Measurements from ENCODE around the gene SETD2. TPM values are rescaled to one million over a fixed set of nuclear protein-coding genes. Genes with fewer than 3 reads are reported as not detected.
"Not testable (repeated sequence)": the region's sequence is repeated elsewhere in the genome, so short reads cannot be mapped to it uniquely, and the experiment has no call there.

Gene SETD2
- total and polyA plus RNA-seq, 2 donors: 22.5 to 95.7 TPM

DNA sequence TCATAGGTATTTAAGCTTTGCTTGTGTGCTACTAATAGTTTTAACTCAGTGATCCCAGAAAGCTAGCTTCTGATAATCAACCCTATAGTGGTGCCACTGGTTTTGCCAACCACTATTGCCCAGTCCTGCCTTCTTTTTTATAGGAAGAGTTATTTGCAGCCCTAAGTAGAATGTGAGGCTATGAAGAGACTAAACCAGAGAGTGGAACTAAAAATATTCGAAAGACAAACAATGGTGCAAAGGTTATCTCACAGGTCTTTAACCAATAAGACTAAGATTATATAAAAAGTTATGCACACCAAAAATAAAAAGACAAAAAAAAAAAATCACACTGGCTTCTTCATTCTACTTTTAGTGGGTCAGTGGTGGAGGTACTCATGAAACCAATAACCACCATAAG is 98.9 kb downstream of the SETD2 start:
- Histone ChIP-seq H3K4me3 (ENCODE audit: low read depth, low read length) (no peak overlapping the region), H3K27ac (ENCODE audit: low read depth) (no peak overlapping the region), H3K36me3 (ENCODE audit: insufficient read depth) (peaks cover 4% of the 10 kb centered on the region), H3K4me1 (ENCODE audit: insufficient read depth) (no peaks in the 10 kb centered on the region)
- no peak for DNase-seq (ENCODE audit: extremely low spot score)
- WGBS: 89% methylated on average over 1 of the region's 1 CpG

DNA sequence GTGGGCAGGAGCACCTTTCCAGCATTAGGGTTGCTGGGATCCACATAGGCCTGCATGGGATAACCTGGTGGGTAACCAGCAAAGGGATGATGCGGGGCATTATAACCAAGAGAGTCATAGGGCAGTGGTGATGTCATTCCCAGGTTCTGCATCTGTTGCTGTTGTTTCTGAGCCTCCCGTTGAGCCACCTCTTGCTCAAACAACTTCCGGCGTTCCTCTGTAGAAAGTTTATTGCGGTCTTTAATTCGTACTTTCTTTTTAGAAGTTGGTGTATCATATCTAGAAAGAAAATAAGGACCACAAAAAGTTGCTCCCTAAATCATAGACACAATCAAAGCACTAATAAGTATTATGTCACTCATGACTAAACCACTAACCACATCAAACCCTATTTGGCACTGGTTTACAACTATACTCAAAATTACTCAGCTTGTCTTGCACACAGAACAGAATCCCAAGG is 106.7 kb downstream of the SETD2 start:
- DNase-seq (ENCODE audit: extremely low spot score): no peak
- H3K36me3 ChIP-seq (ENCODE audit: insufficient read depth): no peaks in the 10 kb centered on the region

GRCh38 chr3:47056705-47057104 is 107.2 kb downstream of the SETD2 start:
- Histone ChIP-seq H3K27ac (ENCODE audit: low read depth) (no peak overlapping the region), H3K36me3 (ENCODE audit: insufficient read depth) (no peaks in the 10 kb centered on the region), H3K4me3 (ENCODE audit: low read depth, low read length) (no peak overlapping the region), H3K4me1 (ENCODE audit: insufficient read depth) (no peaks in the 10 kb centered on the region)
- DNase-seq (ENCODE audit: extremely low spot score): no peak
- WGBS: 88% methylated on average over 3 of the region's 3 CpGs

More for the DNA sequence above, 106.7 kb downstream of the SETD2 start:
- Histone ChIP-seq H3K27ac (ENCODE audit: low read depth) (no peak overlapping the region), H3K4me1 (ENCODE audit: insufficient read depth) (no peaks in the 10 kb centered on the region), H3K4me3 (ENCODE audit: low read depth, low read length) (no peak overlapping the region)
- 92% methylated on average over 6 of the region's 6 CpGs for WGBS

- Histone ChIP-seq H3K36me3 (ENCODE audit: insufficient read depth) (no peaks in the 10 kb centered on the region), H3K4me3 (ENCODE audit: low read depth, low read length) (no peak overlapping the region), H3K27ac (ENCODE audit: low read depth) (no peak overlapping the region), H3K4me1 (ENCODE audit: insufficient read depth) (no peaks in the 10 kb centered on the region)
- no peak for DNase-seq (ENCODE audit: extremely low spot score)
Measured at GRCh38 chr3:47054412-47054811, 109.5 kb downstream of the SETD2 start.

DNA sequence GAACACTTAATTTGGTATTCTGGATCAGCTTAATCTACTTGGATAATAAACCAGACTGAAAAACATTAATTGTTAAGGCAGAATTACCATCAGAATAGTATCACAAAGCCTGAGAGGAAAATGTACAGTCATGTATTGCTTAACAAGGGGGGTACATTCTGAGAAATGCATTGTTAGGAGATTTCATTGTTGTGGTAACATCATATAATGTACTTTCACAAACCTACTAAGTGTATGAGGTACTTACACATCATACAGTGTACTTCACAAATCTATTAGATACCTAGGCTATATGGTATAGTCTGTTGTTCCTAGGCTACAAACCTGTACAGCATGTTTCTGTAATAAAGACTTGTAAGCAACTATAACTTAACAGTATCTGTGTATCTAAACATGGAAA is 116.2 kb downstream of the SETD2 start:
- Histone ChIP-seq H3K4me1 (ENCODE audit: insufficient read depth) (no peaks in the 10 kb centered on the region), H3K27ac (ENCODE audit: low read depth) (no peak overlapping the region), H3K36me3 (ENCODE audit: insufficient read depth) (peaks cover 2% of the 10 kb centered on the region), H3K4me3 (ENCODE audit: low read depth, low read length) (no peak overlapping the region)
- no peak for DNase-seq (ENCODE audit: extremely low spot score)

DNA sequence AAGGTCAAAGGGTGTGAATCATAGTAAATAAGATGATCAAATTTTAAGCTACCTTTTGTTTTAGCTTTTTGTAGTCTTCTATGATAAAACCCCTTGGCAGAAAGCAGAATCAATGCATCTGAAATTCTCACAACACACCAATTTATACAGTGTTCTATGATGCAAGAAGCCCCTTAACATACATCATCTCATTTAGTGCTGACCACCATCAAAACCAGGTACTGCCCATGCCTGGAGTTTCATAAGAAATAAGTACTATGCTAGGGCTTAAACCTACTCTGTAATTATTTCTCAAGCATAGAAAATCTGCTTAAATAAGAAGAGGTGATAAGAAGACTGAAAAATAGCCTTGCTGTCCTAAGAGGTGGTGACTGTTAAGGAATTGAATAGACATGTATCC is 116.8 kb downstream of the SETD2 start:
- Histone ChIP-seq H3K36me3 (ENCODE audit: insufficient read depth) (peaks cover 2% of the 10 kb centered on the region), H3K4me1 (ENCODE audit: insufficient read depth) (no peaks in the 10 kb centered on the region), H3K27ac (ENCODE audit: low read depth) (no peak overlapping the region), H3K4me3 (ENCODE audit: low read depth, low read length) (no peak overlapping the region)
- DNase-seq (ENCODE audit: extremely low spot score): no peak

- Histone ChIP-seq H3K4me1 (ENCODE audit: insufficient read depth) (no peaks in the 10 kb centered on the region), H3K36me3 (ENCODE audit: insufficient read depth) (peaks cover 7% of the 10 kb centered on the region)
- 77% methylated on average over 5 of the region's 5 CpGs for WGBS
Measured at GRCh38 chr3:47042231-47042791, 121.6 kb downstream of the SETD2 start.

DNA sequence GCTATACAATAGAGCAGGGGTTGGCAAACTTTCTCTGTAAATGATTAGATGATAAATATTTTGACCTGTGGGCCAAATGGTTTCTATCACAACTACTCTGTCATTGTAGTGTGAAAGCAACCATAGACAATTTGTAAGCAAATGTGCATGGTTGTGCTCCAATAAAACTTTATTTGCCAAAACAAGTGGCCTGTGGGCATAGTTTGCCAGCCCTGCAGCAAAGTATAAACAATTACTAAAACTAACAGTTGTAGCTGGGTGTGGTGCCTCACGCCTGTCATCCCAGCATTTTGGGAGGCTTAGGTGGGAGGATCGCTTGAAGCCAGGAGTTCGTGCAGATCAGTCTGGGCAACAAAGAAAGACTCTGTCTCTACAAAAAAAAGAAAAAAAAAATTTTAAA is 122.8 kb downstream of the SETD2 start:
- Histone ChIP-seq H3K27ac (ENCODE audit: low read depth) (no peak overlapping the region), H3K4me3 (ENCODE audit: low read depth, low read length) (no peak overlapping the region), H3K36me3 (ENCODE audit: insufficient read depth) (peaks cover 7% of the 10 kb centered on the region), H3K4me1 (ENCODE audit: insufficient read depth) (no peaks in the 10 kb centered on the region)
- 92% methylated on average over 3 of the region's 3 CpGs for WGBS
- no peak for DNase-seq (ENCODE audit: extremely low spot score)

More at GRCh38 chr3:47042231-47042791, 121.6 kb downstream of the SETD2 start:
- H3K27ac ChIP-seq (ENCODE audit: low read depth): no peak overlapping the region
- H3K4me3 ChIP-seq (ENCODE audit: low read depth, low read length): no peak overlapping the region
- DNase-seq (ENCODE audit: extremely low spot score): no peak

DNA sequence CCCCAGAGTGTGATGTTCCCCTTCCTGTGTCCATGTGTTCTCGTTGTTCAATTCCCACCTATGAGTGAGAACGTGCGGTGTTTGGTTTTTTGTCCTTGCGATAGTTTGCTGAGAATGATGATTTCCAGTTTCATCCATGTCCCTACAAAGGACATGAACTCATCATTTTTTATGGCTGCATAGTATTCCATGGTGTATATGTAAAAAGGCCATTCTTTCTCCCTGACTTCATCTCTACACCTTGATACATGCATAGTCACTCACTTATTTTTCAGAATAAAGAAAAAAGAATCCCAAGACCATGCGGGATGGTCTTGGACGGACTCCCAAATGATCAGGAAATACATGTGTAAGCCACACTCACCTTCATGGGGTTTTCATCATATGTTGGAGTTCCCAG is 126.6 kb downstream of the SETD2 start:
- H3K36me3 ChIP-seq (ENCODE audit: insufficient read depth); H3K4me1 ChIP-seq (ENCODE audit: insufficient read depth); DNase-seq (ENCODE audit: extremely low spot score); H3K27ac ChIP-seq (ENCODE audit: low read depth); H3K4me3 ChIP-seq (ENCODE audit: low read depth, low read length): not testable (repeated sequence)
- WGBS: 83% methylated on average over 6 of the region's 6 CpGs

- peaks cover 2% of the 10 kb centered on the region for H3K4me1 ChIP-seq (ENCODE audit: insufficient read depth)
- peaks cover 3% of the 10 kb centered on the region for H3K36me3 ChIP-seq (ENCODE audit: insufficient read depth)
- DNase-seq (ENCODE audit: extremely low spot score): no peak
- no peak overlapping the region for H3K4me3 ChIP-seq (ENCODE audit: low read depth, low read length)
- 41% methylated on average over 3 of the region's 3 CpGs for WGBS
- no peak overlapping the region for H3K27ac ChIP-seq (ENCODE audit: low read depth)
Measured at GRCh38 chr3:47036145-47036544, 127.8 kb downstream of the SETD2 start.

DNA sequence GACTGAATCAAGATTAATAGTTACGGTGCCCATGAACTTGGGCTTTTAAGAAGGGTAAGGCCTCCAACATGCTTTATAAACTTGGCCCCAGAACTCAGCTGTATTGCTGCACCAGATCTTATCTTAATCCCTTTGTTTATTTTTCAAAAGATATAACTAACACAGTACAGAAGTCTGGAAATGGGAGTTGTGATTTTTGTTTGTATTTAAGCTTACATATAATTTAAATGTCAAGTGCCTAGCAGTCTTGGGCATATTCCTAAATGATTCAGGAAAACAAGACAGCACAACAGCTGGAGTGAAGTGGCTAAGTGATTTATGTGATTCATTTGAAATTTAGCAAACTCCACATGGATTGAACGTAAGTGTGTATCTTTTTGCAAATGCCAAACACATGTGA is 128.3 kb downstream of the SETD2 start:
- WGBS: 32% methylated on average over 2 of the region's 2 CpGs
- DNase-seq (ENCODE audit: extremely low spot score): no peak
- Histone ChIP-seq H3K4me1 (ENCODE audit: insufficient read depth) (peaks cover 2% of the 10 kb centered on the region), H3K36me3 (ENCODE audit: insufficient read depth) (peaks cover 2% of the 10 kb centered on the region), H3K27ac (ENCODE audit: low read depth) (no peak overlapping the region), H3K4me3 (ENCODE audit: low read depth, low read length) (no peak overlapping the region)

- 58% methylated on average over 2 of the region's 2 CpGs for WGBS
- no peak for DNase-seq (ENCODE audit: extremely low spot score)
- Histone ChIP-seq H3K27ac (ENCODE audit: low read depth) (no peak overlapping the region), H3K36me3 (ENCODE audit: insufficient read depth) (no peaks in the 10 kb centered on the region), H3K4me1 (ENCODE audit: insufficient read depth) (peaks cover 2% of the 10 kb centered on the region), H3K4me3 (ENCODE audit: low read depth, low read length) (no peak overlapping the region)
Measured at GRCh38 chr3:47034868-47035489, 128.9 kb downstream of the SETD2 start.

DNA sequence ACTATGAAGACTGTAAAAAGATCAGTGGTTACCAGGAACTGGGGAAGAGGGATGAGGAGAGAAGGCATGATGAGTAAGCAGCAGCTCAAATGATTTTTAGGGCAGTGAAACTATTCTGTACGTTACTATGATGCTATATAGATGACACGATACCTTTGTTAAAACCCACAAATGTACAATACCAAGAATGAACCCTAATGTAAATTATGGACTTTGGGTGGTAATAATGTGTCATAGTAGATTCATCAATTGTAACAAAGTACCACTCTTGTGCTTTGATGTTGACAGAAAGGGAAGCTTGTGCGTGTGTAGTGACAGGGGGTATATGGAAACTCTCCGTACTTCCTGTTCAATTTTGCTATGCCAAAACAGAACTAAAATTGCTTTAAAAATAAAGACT is 132.9 kb downstream of the SETD2 start:
- H3K36me3 ChIP-seq (ENCODE audit: insufficient read depth); H3K4me3 ChIP-seq (ENCODE audit: low read depth, low read length); H3K27ac ChIP-seq (ENCODE audit: low read depth); H3K4me1 ChIP-seq (ENCODE audit: insufficient read depth); DNase-seq (ENCODE audit: extremely low spot score): not testable (repeated sequence)
- 85% methylated on average over 4 of the region's 4 CpGs for WGBS

GRCh38 chr3:47028667-47029066 is 135.2 kb downstream of the SETD2 start:
- no peaks in the 10 kb centered on the region for H3K4me1 ChIP-seq (ENCODE audit: insufficient read depth)
- no peaks in the 10 kb centered on the region for H3K36me3 ChIP-seq (ENCODE audit: insufficient read depth)
- WGBS: 95% methylated on average over 1 of the region's 1 CpG
- H3K27ac ChIP-seq (ENCODE audit: low read depth): no peak overlapping the region
- DNase-seq (ENCODE audit: extremely low spot score): no peak
- H3K4me3 ChIP-seq (ENCODE audit: low read depth, low read length): no peak overlapping the region

DNA sequence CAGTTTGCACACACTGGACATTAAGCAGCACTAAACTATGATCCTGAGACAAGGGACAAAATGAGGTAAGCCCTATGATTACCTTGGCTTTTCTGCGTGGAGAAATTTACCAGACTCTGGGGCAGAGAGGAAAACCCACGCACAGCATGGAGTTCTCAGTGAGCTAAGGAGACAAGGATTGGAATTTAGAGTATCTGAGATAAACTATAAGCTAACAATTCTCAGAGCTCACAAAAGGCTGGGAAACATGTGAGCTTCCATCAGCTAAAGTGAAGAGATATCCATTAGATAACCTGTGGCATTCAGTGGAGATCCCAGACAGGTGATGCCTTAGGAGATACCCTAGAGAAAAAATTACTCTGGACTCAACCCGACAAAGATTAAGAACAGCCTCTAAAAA is 135.8 kb downstream of the SETD2 start:
- Histone ChIP-seq H3K4me1 (ENCODE audit: insufficient read depth) (no peaks in the 10 kb centered on the region), H3K27ac (ENCODE audit: low read depth) (no peak overlapping the region), H3K4me3 (ENCODE audit: low read depth, low read length) (no peak overlapping the region), H3K36me3 (ENCODE audit: insufficient read depth) (no peaks in the 10 kb centered on the region)
- 73% methylated on average over 3 of the region's 3 CpGs for WGBS
- no peak for DNase-seq (ENCODE audit: extremely low spot score)
